ENCODE measurements around the gene STRA8.

Gene STRA8

DNA sequence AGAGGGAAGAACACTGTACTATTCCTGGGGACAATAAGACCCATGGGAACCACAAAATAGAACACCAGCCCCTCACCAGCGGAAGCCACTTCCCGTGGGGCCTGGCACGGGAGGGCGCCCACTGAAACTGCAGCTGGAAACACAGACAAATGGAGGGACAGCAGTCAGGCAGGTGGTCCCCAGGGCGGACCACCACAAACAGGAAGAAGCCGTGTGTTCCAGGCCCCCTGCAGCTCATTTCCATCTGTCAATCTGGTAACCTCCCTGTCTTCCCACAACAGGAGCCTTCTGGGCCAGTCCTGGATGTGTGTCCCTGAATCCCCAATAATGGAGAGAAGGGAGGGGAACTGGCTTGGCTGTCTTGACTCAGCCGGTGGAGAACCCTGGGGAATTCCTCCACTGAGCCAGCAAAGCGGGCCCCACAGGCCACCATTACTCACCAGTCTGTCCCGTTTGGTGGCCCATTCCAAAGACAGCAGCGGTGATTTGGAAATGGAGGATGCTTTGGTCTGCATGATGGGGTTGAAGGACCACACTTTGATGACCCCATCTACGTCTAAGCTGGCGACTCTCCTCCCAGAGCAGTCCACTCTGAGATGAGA, 39.0 kb upstream of the STRA8 start:
- Histone ChIP-seq H3K23ac (ENCODE audit: low read length) (no peak overlapping the region), H3K4me1 (ENCODE audit: control insufficient read depth, low read depth, low read length) (no peaks in the 10 kb centered on the region), H3K56ac (ENCODE audit: low read length) (no peak overlapping the region), H4K5ac (ENCODE audit: low read length) (no peak overlapping the region), H3K4me2 (ENCODE audit: low read length) (no peak overlapping the region), H3K79me1 (ENCODE audit: low read length) (no peaks in the 10 kb centered on the region), H3K4ac (ENCODE audit: low read depth, low read length) (no peak overlapping the region), H2AK5ac (ENCODE audit: low read length) (no peak overlapping the region), H4K8ac (ENCODE audit: low read depth, low read length) (no peak overlapping the region), H3K79me2 (ENCODE audit: control insufficient read depth, insufficient read depth, low read length) (no peaks in the 10 kb centered on the region), H2BK5ac (ENCODE audit: low read length) (no peak overlapping the region), H3K27ac (ENCODE audit: low read depth, low read length) (no peak overlapping the region), H3K27me3 (ENCODE audit: insufficient read depth, low read length, poor library complexity) (no peaks in the 10 kb centered on the region), H3K36me3 (ENCODE audit: control insufficient read depth, insufficient read depth, low read length) (peaks cover 2% of the 10 kb centered on the region), H3K18ac (ENCODE audit: low read length) (no peak overlapping the region), H2BK120ac (ENCODE audit: low read depth, low read length) (no peak overlapping the region), H3K4me3 (ENCODE audit: low read length) (no peak overlapping the region), H2BK15ac (replicated peaks; ENCODE audit: low read depth) (no peak overlapping the region), H3K9ac (ENCODE audit: low read length) (no peak overlapping the region)
- WGBS (ENCODE audit: extremely low coverage, insufficient coverage, low lambda C conversion rate), result no CpG with 5 or more reads among the region's 12 CpGs
- DNase-seq, result no peak

DNA sequence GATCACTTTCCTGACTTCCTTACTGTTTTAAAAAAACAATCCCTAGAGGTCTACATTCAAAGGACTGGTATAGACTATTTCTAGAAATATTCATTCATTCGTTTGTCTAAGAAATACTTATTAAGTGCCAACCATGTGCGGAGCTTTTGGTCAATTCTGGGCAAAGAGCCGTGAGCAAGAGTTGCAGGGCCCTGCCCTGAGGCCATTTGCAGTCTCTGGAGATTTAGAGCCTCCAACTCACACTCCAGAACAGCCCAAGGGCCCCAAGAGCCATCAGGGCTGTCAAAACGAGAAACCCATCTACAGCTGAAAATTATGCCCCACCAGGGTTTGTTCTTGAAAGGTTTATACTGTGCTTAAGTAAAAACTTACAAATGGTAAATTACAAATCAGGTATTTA, 38.5 kb upstream of the STRA8 start:
- Histone ChIP-seq H3K18ac (ENCODE audit: low read length) (no peak overlapping the region), H3K4me2 (ENCODE audit: low read length) (no peak overlapping the region), H3K4me3 (ENCODE audit: low read length) (no peak overlapping the region), H3K56ac (ENCODE audit: low read length) (no peak overlapping the region), H4K5ac (ENCODE audit: low read length) (no peak overlapping the region), H3K36me3 (ENCODE audit: control insufficient read depth, insufficient read depth, low read length) (peaks cover 2% of the 10 kb centered on the region), H4K8ac (ENCODE audit: low read depth, low read length) (no peak overlapping the region), H3K27me3 (ENCODE audit: insufficient read depth, low read length, poor library complexity) (no peaks in the 10 kb centered on the region), H3K79me2 (ENCODE audit: control insufficient read depth, insufficient read depth, low read length) (no peaks in the 10 kb centered on the region), H3K4ac (ENCODE audit: low read depth, low read length) (no peak overlapping the region), H3K9ac (ENCODE audit: low read length) (no peak overlapping the region), H2AK5ac (ENCODE audit: low read length) (no peak overlapping the region), H3K79me1 (ENCODE audit: low read length) (no peaks in the 10 kb centered on the region), H3K27ac (ENCODE audit: low read depth, low read length) (no peak overlapping the region), H3K23ac (ENCODE audit: low read length) (no peak overlapping the region), H2BK15ac (replicated peaks; ENCODE audit: low read depth) (no peak overlapping the region), H2BK5ac (ENCODE audit: low read length) (no peak overlapping the region), H2BK120ac (ENCODE audit: low read depth, low read length) (no peak overlapping the region), H3K4me1 (ENCODE audit: control insufficient read depth, low read depth, low read length) (no peaks in the 10 kb centered on the region)
- no CpG with 5 or more reads among the region's 4 CpGs for WGBS (ENCODE audit: extremely low coverage, insufficient coverage, low lambda C conversion rate)
- no peak for DNase-seq

DNA sequence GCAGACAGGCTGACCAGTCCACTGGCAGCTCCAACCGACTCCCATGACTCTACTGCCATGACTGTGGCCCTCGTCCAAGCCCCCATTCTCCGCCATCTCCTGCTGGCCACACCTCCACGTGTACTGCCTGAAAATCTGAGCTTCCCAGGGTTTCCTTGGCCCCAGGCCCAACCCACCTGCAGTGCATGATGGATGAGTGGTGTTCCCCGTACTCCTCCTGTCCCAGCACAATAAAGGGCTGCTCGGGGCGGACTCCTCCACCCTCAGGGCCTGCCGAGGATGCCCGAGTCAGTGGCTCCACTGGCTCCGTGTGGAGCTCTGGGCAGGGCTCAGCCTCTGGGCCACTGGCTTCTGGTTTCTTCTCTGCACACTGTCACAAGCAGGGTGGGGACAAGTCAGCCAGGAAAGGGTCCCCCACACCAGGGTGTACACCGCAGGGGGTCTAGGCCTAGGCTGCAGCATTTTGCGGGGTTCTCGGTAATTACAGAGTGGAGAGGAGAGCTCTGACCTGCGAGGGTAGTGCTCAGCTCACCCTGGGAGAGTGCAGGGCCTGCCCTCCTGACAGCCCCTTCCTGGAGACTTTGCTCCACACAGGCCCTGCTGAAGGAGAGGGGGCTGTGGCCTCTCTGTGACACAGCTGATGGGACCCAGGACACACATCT, 37.5 kb upstream of the STRA8 start:
- H2BK5ac ChIP-seq (ENCODE audit: low read length), result no peak overlapping the region
- DNase-seq, result no peak
- H3K4ac ChIP-seq (ENCODE audit: low read depth, low read length), result no peak overlapping the region
- H2BK120ac ChIP-seq (ENCODE audit: low read depth, low read length), result no peak overlapping the region
- no peak overlapping the region for H3K56ac ChIP-seq (ENCODE audit: low read length)
- no peak overlapping the region for H4K5ac ChIP-seq (ENCODE audit: low read length)
- H3K79me2 ChIP-seq (ENCODE audit: control insufficient read depth, insufficient read depth, low read length), result no peaks in the 10 kb centered on the region
- H3K4me1 ChIP-seq (ENCODE audit: control insufficient read depth, low read depth, low read length), result no peaks in the 10 kb centered on the region
- no peak overlapping the region for H4K8ac ChIP-seq (ENCODE audit: low read depth, low read length)
- H3K9ac ChIP-seq (ENCODE audit: low read length), result no peak overlapping the region
- no peak overlapping the region for H3K4me2 ChIP-seq (ENCODE audit: low read length)
- no peak overlapping the region for H3K23ac ChIP-seq (ENCODE audit: low read length)
- H3K18ac ChIP-seq (ENCODE audit: low read length), result no peak overlapping the region
- no peaks in the 10 kb centered on the region for H3K79me1 ChIP-seq (ENCODE audit: low read length)
- no peaks in the 10 kb centered on the region for H3K27me3 ChIP-seq (ENCODE audit: insufficient read depth, low read length, poor library complexity)
- H3K27ac ChIP-seq (ENCODE audit: low read depth, low read length), result no peak overlapping the region
- H3K4me3 ChIP-seq (ENCODE audit: low read length), result no peak overlapping the region
- no peak overlapping the region for H2BK15ac ChIP-seq (replicated peaks; ENCODE audit: low read depth)
- WGBS (ENCODE audit: extremely low coverage, insufficient coverage, low lambda C conversion rate), result no CpG with 5 or more reads among the region's 14 CpGs
- H3K36me3 ChIP-seq (ENCODE audit: control insufficient read depth, insufficient read depth, low read length), result peaks cover 2% of the 10 kb centered on the region
- H2AK5ac ChIP-seq (ENCODE audit: low read length), result no peak overlapping the region

DNA sequence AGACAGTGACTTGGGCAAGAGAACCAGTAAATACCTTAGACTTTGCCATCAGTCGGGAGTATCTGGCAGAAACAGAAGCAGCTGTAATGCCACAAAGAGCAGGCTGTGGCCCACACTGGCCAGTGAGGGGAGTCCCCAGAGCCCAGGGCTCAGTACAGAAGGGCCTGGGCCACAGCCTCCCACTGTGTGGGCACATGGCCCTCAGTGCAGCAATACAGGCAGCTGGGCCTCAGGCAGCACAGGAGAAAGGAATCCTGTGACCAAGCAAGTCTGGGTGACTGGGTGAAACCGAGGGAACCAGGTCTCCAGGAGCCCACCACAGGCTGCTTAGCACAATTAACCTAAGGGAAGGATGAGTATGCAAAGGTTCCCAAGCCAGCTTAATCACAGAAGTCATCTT, 36.3 kb upstream of the STRA8 start:
- no CpG with 5 or more reads among the region's 2 CpGs for WGBS (ENCODE audit: extremely low coverage, insufficient coverage, low lambda C conversion rate)
- H3K9ac ChIP-seq (ENCODE audit: low read length), result no peak overlapping the region
- H3K4me2 ChIP-seq (ENCODE audit: low read length), result no peak overlapping the region
- no peak overlapping the region for H4K5ac ChIP-seq (ENCODE audit: low read length)
- peaks cover 2% of the 10 kb centered on the region for H3K36me3 ChIP-seq (ENCODE audit: control insufficient read depth, insufficient read depth, low read length)
- H2AK5ac ChIP-seq (ENCODE audit: low read length), result no peak overlapping the region
- H3K27me3 ChIP-seq (ENCODE audit: insufficient read depth, low read length, poor library complexity), result no peaks in the 10 kb centered on the region
- no peak overlapping the region for H3K23ac ChIP-seq (ENCODE audit: low read length)
- no peaks in the 10 kb centered on the region for H3K79me2 ChIP-seq (ENCODE audit: control insufficient read depth, insufficient read depth, low read length)
- H2BK5ac ChIP-seq (ENCODE audit: low read length), result no peak overlapping the region
- no peaks in the 10 kb centered on the region for H3K4me1 ChIP-seq (ENCODE audit: control insufficient read depth, low read depth, low read length)
- H2BK120ac ChIP-seq (ENCODE audit: low read depth, low read length), result no peak overlapping the region
- no peaks in the 10 kb centered on the region for H3K79me1 ChIP-seq (ENCODE audit: low read length)
- no peak overlapping the region for H4K8ac ChIP-seq (ENCODE audit: low read depth, low read length)
- no peak for DNase-seq
- H3K4me3 ChIP-seq (ENCODE audit: low read length), result no peak overlapping the region
- no peak overlapping the region for H3K56ac ChIP-seq (ENCODE audit: low read length)
- H3K18ac ChIP-seq (ENCODE audit: low read length), result no peak overlapping the region
- no peak overlapping the region for H3K4ac ChIP-seq (ENCODE audit: low read depth, low read length)
- H3K27ac ChIP-seq (ENCODE audit: low read depth, low read length), result no peak overlapping the region
- no peak overlapping the region for H2BK15ac ChIP-seq (replicated peaks; ENCODE audit: low read depth)

DNA sequence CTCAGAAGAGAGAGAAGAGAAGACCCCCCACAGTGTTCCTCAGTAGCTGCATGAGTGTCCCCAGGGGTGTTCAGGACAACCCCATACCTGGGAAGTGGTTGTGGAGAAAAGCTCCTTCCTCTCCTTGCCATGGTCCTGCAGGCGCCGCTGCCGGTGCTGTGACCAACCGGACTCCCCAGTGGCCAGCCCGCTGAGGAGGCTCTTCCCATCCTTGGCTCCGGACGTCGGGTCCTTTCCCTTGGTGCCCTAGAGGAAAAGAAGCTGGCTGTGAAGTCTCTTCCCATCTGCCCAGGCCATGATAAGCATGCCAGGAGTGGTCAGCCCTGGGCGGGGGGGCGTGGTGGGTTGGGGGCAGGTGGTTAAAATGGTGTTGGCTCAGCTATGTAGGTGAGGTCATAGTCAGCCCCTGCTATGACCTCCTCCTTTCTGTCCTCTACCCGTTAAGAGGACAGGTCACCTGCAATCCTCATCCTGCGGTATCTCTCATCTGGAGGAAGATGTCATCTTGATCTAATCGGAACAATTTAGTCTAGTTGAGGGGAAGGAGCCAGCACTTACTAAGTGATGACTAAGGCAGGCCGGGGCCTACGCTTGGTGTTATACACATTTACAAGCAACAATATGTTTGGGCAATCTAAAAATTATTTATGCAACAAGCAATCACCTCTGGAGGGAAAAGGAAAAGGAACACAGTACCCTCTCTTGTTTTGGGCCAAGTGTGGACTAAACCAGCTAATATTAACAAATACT, 35.6 kb upstream of the STRA8 start:
- no peaks in the 10 kb centered on the region for H3K79me2 ChIP-seq (ENCODE audit: control insufficient read depth, insufficient read depth, low read length)
- no peak overlapping the region for H3K9ac ChIP-seq (ENCODE audit: low read length)
- no peaks in the 10 kb centered on the region for H3K27me3 ChIP-seq (ENCODE audit: insufficient read depth, low read length, poor library complexity)
- H3K56ac ChIP-seq (ENCODE audit: low read length), result no peak overlapping the region
- H3K18ac ChIP-seq (ENCODE audit: low read length), result no peak overlapping the region
- no peak overlapping the region for H2AK5ac ChIP-seq (ENCODE audit: low read length)
- WGBS (ENCODE audit: extremely low coverage, insufficient coverage, low lambda C conversion rate), result no CpG with 5 or more reads among the region's 15 CpGs
- no peak overlapping the region for H3K4me3 ChIP-seq (ENCODE audit: low read length)
- no peak overlapping the region for H2BK5ac ChIP-seq (ENCODE audit: low read length)
- H3K4ac ChIP-seq (ENCODE audit: low read depth, low read length), result no peak overlapping the region
- H3K79me1 ChIP-seq (ENCODE audit: low read length), result no peaks in the 10 kb centered on the region
- H3K23ac ChIP-seq (ENCODE audit: low read length), result no peak overlapping the region
- H3K4me1 ChIP-seq (ENCODE audit: control insufficient read depth, low read depth, low read length), result no peaks in the 10 kb centered on the region
- no peak overlapping the region for H2BK15ac ChIP-seq (replicated peaks; ENCODE audit: low read depth)
- H3K27ac ChIP-seq (ENCODE audit: low read depth, low read length), result no peak overlapping the region
- no peak overlapping the region for H4K8ac ChIP-seq (ENCODE audit: low read depth, low read length)
- no peak overlapping the region for H2BK120ac ChIP-seq (ENCODE audit: low read depth, low read length)
- H3K36me3 ChIP-seq (ENCODE audit: control insufficient read depth, insufficient read depth, low read length), result peaks cover 2% of the 10 kb centered on the region
- no peak overlapping the region for H3K4me2 ChIP-seq (ENCODE audit: low read length)
- DNase-seq, result no peak
- H4K5ac ChIP-seq (ENCODE audit: low read length), result no peak overlapping the region

Measured in mesendoderm (in vitro differentiated cells).